Measurements from ENCODE around the gene ROBO1. TPM values are rescaled to one million over a fixed set of nuclear protein-coding genes. Genes with fewer than 3 reads are reported as not detected.

Gene ROBO1
- total and polyA plus RNA-seq, 2 donors (not counting 1 experiment from before 2014, with no cell fraction given): 0.27 to 3.2 TPM

DNA sequence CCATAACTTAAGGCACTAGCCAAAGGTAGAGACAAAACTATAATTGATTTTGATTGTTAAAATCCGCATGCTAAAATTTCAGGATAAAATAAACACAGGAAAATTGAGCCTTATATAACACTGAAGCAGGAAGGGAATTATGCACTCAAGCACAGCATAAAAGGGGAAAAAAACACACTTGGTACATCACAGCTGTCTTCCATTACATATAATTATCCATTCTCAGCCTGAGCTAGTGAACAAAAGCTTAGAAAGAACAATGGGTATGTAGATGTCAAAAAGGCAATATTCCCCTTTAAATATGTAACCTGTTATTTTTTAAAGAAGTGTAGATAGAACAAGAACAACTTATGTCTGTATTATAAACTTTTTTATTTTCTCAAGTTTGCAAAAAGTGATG lies 899.2 kb downstream of the ROBO1 start:
- no peaks in the 10 kb centered on the region for H3K4me1 Mint-ChIP-seq
- H3K4me3 Mint-ChIP-seq: no peak overlapping the region
- Histone ChIP-seq H4K20me1 (ENCODE audit: control insufficient read depth, insufficient read depth, low read length, poor library complexity, severe bottlenecking) (no peaks in the 10 kb centered on the region), H3K27me3 (replicated peaks in 1 of 4; ENCODE audit: control extremely low read depth in 1 of 4, control insufficient read depth in 3 of 4, insufficient read depth in 4 of 4, low read length in 3 of 4) (no peaks in the 10 kb centered on the region), H3K36me3 (replicated peaks in 1 of 2; ENCODE audit: control extremely low read depth in 1 of 2, control insufficient read depth in 1 of 2, extremely low read depth in 1 of 2, insufficient read depth in 2 of 2, low read length in 1 of 2) (no peaks in the 10 kb centered on the region), H2AFZ (ENCODE audit: insufficient read depth, low read depth, low read length, poor library complexity, severe bottlenecking) (no peak overlapping the region), H3K4me1 (ENCODE audit: control insufficient read depth in 2 of 2, insufficient read depth in 2 of 2, low read length in 2 of 2) (no peaks in the 10 kb centered on the region), H3K9ac (ENCODE audit: low read length) (no peak overlapping the region), H3K79me2 (ENCODE audit: control insufficient read depth, insufficient read depth, low read length) (no peaks in the 10 kb centered on the region), H3K4me3 (ENCODE audit: control extremely low read depth in 1 of 5, extremely low read depth in 1 of 5, insufficient read depth in 1 of 5, low read depth in 2 of 5, low read length in 4 of 5) (no peak overlapping the region), H3K9me3 (ENCODE audit: control extremely low read depth in 1 of 3, control insufficient read depth in 2 of 3, insufficient read depth in 1 of 3, low read length in 2 of 3) (no peaks in the 10 kb centered on the region), H3K4me2 (replicated peaks; ENCODE audit: low read depth, low read length, poor library complexity, severe bottlenecking) (no peak overlapping the region), H3K27ac (ENCODE audit: low read length in 2 of 2) (no peak overlapping the region)
- intact Hi-C loops (cut with micrococcal nuclease): no loop called here
- WGBS (ENCODE audit: insufficient coverage): no CpG with 5 or more reads among the region's 1 CpG
- ChIA-PET CTCF (no interaction called here), POLR2A (no interaction called here)
- DNase-seq: no peak
- no peak for ATAC-seq (ENCODE audit: low read depth)
- H3K9me3 Mint-ChIP-seq (ENCODE audit: insufficient read depth): no peaks in the 10 kb centered on the region
- TF ChIP-seq, protein P1, sequence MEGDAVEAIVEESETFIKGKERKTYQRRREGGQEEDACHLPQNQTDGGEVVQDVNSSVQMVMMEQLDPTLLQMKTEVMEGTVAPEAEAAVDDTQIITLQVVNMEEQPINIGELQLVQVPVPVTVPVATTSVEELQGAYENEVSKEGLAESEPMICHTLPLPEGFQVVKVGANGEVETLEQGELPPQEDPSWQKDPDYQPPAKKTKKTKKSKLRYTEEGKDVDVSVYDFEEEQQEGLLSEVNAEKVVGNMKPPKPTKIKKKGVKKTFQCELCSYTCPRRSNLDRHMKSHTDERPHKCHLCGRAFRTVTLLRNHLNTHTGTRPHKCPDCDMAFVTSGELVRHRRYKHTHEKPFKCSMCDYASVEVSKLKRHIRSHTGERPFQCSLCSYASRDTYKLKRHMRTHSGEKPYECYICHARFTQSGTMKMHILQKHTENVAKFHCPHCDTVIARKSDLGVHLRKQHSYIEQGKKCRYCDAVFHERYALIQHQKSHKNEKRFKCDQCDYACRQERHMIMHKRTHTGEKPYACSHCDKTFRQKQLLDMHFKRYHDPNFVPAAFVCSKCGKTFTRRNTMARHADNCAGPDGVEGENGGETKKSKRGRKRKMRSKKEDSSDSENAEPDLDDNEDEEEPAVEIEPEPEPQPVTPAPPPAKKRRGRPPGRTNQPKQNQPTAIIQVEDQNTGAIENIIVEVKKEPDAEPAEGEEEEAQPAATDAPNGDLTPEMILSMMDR (IDR thresholded peaks at IDR 0.05): no peak
- no peak for TF ChIP-seq EZH2 (IDR thresholded peaks at IDR 0.05; ENCODE audit: borderline replicate concordance, insufficient read depth, low read depth, low read length, poor library complexity, severe bottlenecking)
- H3K27me3 Mint-ChIP-seq: no peaks in the 10 kb centered on the region
- H3K27ac Mint-ChIP-seq: no peak overlapping the region

DNA sequence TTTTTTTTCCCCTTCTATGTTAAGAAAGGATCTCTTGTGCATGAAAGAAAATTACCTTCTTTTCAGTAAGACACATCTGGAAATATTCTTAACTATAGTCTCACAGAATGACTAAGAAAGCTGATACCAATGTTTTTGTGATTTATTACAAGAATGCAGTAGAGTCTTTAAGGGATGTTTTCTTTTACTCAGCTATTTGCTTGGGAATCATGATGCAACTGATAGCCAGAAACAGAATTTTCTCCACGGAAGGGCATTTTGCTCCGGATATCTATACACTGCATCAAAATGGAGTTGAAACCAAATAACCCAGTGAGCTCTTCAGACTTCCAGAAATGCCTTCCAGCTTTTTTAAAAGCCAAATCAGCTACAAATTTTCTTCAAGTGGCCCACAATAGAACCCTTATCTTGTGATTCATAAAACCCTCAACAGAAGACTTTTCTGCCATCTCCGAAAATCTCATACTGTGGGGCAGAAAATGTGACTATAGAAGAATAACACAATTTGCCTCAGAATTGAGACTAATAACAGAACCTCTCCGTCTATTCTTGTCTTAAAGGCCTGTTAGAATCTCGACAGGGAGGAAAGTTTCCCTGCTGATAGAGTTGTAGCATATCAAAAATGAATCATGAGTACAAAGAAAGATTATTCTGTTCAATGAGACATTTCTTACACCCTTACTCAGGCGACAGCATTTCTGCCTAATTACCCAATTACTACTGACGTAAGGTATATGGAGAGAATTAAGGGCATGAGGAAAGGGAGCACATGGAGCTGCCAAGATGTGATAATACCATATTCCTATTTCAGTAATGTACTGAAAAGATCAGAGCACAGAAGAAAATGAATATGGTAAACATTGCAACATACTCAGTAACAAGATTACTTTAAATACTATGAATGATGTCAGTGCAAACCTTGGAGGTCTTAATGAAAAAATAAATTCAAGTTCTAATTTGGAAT lies 900.1 kb downstream of the ROBO1 start:
- no peak overlapping the region for H3K4me2 ChIP-seq (replicated peaks; ENCODE audit: low read depth, low read length, poor library complexity, severe bottlenecking)
- H3K4me1 ChIP-seq (ENCODE audit: control insufficient read depth in 2 of 2, insufficient read depth in 2 of 2, low read length in 2 of 2): no peaks in the 10 kb centered on the region
- H3K9ac ChIP-seq (ENCODE audit: low read length): no peak overlapping the region
- H3K4me3 Mint-ChIP-seq: no peak overlapping the region
- ATAC-seq (ENCODE audit: low read depth): no peak
- no peaks in the 10 kb centered on the region for H4K20me1 ChIP-seq (ENCODE audit: control insufficient read depth, insufficient read depth, low read length, poor library complexity, severe bottlenecking)
- H3K27ac Mint-ChIP-seq: no peak overlapping the region
- WGBS (ENCODE audit: insufficient coverage): 93% methylated on average over 2 of the region's 7 CpGs
- H3K4me3 ChIP-seq (ENCODE audit: control extremely low read depth in 1 of 5, extremely low read depth in 1 of 5, insufficient read depth in 1 of 5, low read depth in 2 of 5, low read length in 4 of 5): no peak overlapping the region
- POLR2A ChIA-PET: no interaction called here
- no peak overlapping the region for H2AFZ ChIP-seq (ENCODE audit: insufficient read depth, low read depth, low read length, poor library complexity, severe bottlenecking)
- CTCF ChIA-PET: no interaction called here
- TF ChIP-seq, protein P1 (IDR thresholded peaks at IDR 0.05): no peak
- TF ChIP-seq EZH2 (IDR thresholded peaks at IDR 0.05; ENCODE audit: borderline replicate concordance, insufficient read depth, low read depth, low read length, poor library complexity, severe bottlenecking): no peak
- H3K79me2 ChIP-seq (ENCODE audit: control insufficient read depth, insufficient read depth, low read length): no peaks in the 10 kb centered on the region
- no peaks in the 10 kb centered on the region for H3K27me3 Mint-ChIP-seq
- no peaks in the 10 kb centered on the region for H3K9me3 Mint-ChIP-seq (ENCODE audit: insufficient read depth)
- no peak for DNase-seq
- H3K27me3 ChIP-seq (replicated peaks in 1 of 4; ENCODE audit: control extremely low read depth in 1 of 4, control insufficient read depth in 3 of 4, insufficient read depth in 4 of 4, low read length in 3 of 4): no peaks in the 10 kb centered on the region
- no peaks in the 10 kb centered on the region for H3K36me3 ChIP-seq (replicated peaks in 1 of 2; ENCODE audit: control extremely low read depth in 1 of 2, control insufficient read depth in 1 of 2, extremely low read depth in 1 of 2, insufficient read depth in 2 of 2, low read length in 1 of 2)
- no peak overlapping the region for H3K27ac ChIP-seq (ENCODE audit: low read length in 2 of 2)
- H3K9me3 ChIP-seq (ENCODE audit: control extremely low read depth in 1 of 3, control insufficient read depth in 2 of 3, insufficient read depth in 1 of 3, low read length in 2 of 3): no peaks in the 10 kb centered on the region
- intact Hi-C loops (cut with micrococcal nuclease): no loop called here
- no peaks in the 10 kb centered on the region for H3K4me1 Mint-ChIP-seq

All from B cell (primary cell).